ENCODE data around the gene PPP2R1B. TPM values are rescaled to one million over a fixed set of nuclear protein-coding genes. Genes with fewer than 3 reads are reported as not detected.

The PPP2R1B gene
- total and polyA plus RNA-seq, 2 experiments from 2014 or later, result 13.2 to 14.4 TPM

DNA sequence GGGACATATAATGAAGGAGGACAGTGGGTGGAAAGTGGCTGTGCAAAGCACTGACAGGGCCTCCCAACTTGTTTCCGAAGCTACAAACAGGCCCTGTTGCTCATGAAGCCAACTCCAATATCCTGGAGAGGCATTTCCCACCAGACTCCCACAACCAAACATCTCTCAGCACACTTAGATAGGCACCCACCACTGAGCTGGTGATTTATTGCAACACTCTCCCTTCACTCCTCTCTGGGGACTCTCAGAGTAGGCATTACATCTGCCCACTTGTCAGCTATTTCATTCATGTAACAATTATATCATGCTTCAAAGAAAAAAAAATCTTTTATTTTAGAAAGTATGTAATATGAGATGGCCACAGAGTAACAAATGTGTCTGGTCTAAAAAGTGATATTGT lies 32.1 kb upstream of the PPP2R1B start:
- peaks cover 6% of the 10 kb centered on the region for H3K36me3 ChIP-seq
- TF ChIP-seq, protein P1, sequence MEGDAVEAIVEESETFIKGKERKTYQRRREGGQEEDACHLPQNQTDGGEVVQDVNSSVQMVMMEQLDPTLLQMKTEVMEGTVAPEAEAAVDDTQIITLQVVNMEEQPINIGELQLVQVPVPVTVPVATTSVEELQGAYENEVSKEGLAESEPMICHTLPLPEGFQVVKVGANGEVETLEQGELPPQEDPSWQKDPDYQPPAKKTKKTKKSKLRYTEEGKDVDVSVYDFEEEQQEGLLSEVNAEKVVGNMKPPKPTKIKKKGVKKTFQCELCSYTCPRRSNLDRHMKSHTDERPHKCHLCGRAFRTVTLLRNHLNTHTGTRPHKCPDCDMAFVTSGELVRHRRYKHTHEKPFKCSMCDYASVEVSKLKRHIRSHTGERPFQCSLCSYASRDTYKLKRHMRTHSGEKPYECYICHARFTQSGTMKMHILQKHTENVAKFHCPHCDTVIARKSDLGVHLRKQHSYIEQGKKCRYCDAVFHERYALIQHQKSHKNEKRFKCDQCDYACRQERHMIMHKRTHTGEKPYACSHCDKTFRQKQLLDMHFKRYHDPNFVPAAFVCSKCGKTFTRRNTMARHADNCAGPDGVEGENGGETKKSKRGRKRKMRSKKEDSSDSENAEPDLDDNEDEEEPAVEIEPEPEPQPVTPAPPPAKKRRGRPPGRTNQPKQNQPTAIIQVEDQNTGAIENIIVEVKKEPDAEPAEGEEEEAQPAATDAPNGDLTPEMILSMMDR (IDR thresholded peaks at IDR 0.05; ENCODE audit: low read depth, low read length), result no peak
- H3K4me3 ChIP-seq, result no peak overlapping the region
- no peaks in the 10 kb centered on the region for H3K9me3 ChIP-seq (ENCODE audit: low read depth)
- H3K27ac ChIP-seq, result no peak overlapping the region
- no peak for DNase-seq (ENCODE audit: low read depth in 1 of 2, low spot score in 1 of 2)
- no peaks in the 10 kb centered on the region for H3K4me1 ChIP-seq (ENCODE audit: low read depth)
- H3K27me3 ChIP-seq, result no peaks in the 10 kb centered on the region

DNA sequence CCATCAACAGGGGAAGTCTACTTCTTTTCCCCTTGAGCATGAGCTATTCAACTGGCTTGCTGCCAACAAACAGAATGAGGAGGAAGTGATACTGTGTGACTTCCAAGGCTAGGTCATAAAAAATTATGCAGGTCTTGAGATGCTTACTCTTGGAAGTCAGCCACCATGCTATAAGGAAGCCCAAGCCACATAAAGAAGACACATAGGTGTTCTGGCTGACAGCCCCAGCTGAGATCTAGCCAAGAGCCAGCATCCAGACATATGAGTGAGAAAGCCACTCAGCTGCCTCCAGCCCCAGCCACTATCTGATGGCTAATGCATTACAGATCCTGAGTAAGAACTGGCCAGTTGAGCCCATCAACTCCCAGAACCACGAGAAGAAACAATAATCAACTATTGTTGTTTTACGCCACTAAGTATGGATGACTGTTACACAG lies 31.0 kb upstream of the PPP2R1B start:
- Histone ChIP-seq H3K27ac (no peak overlapping the region), H3K4me1 (ENCODE audit: low read depth) (no peaks in the 10 kb centered on the region), H3K4me3 (no peak overlapping the region), H3K9me3 (ENCODE audit: low read depth) (no peaks in the 10 kb centered on the region), H3K36me3 (peaks cover 3% of the 10 kb centered on the region), H3K27me3 (no peaks in the 10 kb centered on the region)
- DNase-seq (ENCODE audit: low read depth in 1 of 2, low spot score in 1 of 2), result peak in 1 of 2 donors; percentile 54
- TF ChIP-seq, protein P1 (IDR thresholded peaks at IDR 0.05; ENCODE audit: low read depth, low read length), result no peak

DNA sequence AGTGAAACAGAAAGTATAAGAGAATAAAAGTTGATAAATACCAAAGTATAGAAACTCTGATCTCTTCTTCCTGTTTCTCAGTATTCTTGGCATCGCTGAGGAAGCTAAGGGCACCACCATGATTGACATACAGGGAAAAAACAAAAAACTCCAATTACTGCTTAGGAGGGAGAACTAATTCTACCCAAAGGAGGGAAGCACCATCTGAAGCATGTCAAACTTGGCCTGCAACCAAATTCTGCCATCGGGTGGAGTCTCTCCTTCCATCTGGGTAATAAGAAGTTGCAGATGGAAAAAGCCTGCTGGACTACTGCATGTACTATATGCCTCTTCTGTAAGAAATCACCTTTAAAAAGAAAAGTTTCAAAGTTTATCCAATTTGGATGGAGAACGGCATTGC lies 30.5 kb upstream of the PPP2R1B start:
- TF ChIP-seq, protein P1 (IDR thresholded peaks at IDR 0.05; ENCODE audit: low read depth, low read length), result no peak
- H3K27ac ChIP-seq, result no peak overlapping the region
- H3K27me3 ChIP-seq, result no peaks in the 10 kb centered on the region
- H3K4me3 ChIP-seq, result no peak overlapping the region
- DNase-seq (ENCODE audit: low read depth in 1 of 2, low spot score in 1 of 2), result no peak
- H3K36me3 ChIP-seq, result no peaks in the 10 kb centered on the region
- no peaks in the 10 kb centered on the region for H3K9me3 ChIP-seq (ENCODE audit: low read depth)
- no peaks in the 10 kb centered on the region for H3K4me1 ChIP-seq (ENCODE audit: low read depth)

DNA sequence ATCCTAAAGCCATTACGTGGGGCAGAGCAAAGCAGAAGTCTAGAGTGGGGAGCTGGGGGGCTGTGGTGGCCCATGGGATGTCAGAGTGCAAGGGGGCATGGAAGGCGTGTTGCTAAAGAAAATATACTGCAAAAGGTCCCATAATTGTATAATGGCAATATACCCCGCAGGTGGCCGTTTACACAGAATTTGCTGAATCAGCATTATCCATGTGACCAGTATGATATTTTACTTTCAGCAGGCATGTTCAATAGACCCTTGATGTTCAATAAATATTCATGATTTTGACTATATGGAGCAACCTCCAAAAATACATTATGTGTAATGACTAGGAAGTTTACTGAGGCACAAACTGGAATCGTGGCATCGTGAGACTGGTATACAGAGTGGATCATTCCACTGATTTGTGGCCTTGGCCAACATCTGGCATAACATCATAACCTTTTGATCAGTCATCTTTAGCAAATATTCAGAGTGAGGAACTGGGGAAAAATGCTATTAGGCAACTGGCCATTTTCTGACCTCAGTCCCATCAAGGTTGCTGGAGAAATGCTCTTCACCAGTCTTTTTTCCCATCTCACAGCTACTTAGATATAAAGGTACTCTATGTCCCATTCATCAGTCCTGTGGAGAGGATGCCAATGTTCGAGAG lies 29.3 kb upstream of the PPP2R1B start:
- Histone ChIP-seq H3K4me1 (ENCODE audit: low read depth) (no peaks in the 10 kb centered on the region), H3K9me3 (ENCODE audit: low read depth) (no peaks in the 10 kb centered on the region), H3K36me3 (no peaks in the 10 kb centered on the region), H3K27ac (no peak overlapping the region), H3K4me3 (no peak overlapping the region), H3K27me3 (no peaks in the 10 kb centered on the region)
- TF ChIP-seq, protein P1 (IDR thresholded peaks at IDR 0.05; ENCODE audit: low read depth, low read length), result no peak
- no peak for DNase-seq (ENCODE audit: low read depth in 1 of 2, low spot score in 1 of 2)

DNA sequence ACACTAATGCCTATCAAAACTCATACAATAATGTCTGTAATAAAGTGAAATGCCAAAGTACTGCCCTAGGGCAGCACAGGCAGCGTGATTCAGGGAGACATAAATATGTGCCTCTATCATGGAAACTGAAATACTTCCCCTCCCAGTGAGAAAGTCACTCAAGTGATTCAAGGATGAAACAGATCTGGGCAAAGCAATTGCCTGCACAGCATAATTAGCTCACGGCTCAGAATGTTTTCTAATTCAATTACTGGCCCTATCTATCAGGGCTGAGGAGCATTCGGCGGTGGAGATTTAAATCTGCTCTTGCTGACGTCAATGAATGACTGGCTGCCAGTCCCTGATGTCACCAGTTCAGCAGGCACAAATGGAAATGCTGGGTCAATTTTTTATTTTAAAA lies 27.7 kb upstream of the PPP2R1B start:
- TF ChIP-seq, protein P1 (IDR thresholded peaks at IDR 0.05; ENCODE audit: low read depth, low read length), result no peak
- Histone ChIP-seq H3K4me3 (no peak overlapping the region), H3K36me3 (no peaks in the 10 kb centered on the region), H3K27ac (no peak overlapping the region), H3K4me1 (ENCODE audit: low read depth) (no peaks in the 10 kb centered on the region), H3K9me3 (ENCODE audit: low read depth) (no peaks in the 10 kb centered on the region), H3K27me3 (no peaks in the 10 kb centered on the region)
- DNase-seq (ENCODE audit: low read depth in 1 of 2, low spot score in 1 of 2), result peak in 1 of 2 donors; percentile 18
